ENCODE results near the gene KRT85.

Gene KRT85

DNA sequence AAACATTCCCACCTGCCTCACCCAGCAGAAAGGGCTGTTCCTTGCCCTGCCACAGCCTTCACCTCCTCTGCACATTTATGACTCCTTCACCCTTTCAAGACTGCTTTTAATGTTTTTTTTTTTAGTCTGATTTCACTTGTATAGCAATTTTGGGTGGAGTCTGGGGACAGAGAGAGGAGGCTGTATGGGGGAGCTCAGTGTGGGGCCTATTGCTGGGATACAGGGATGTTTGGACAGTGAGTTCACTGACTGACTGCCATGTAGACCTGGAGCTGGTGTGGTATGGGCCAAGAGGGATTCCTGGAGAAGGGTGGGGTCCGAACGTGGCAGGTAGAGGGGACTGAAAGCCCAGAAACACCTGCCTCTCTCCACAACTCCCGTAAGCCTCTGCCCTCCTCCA lies 1.9 kb upstream of the KRT85 start:
- CTCF ChIA-PET, result interaction anchor here (1.1 to 7.8 kb wide), 7 partner anchors 9 to 512 kb away, joined by 3 to 122 read pairs (median 5); no protein-coding TSS in a partner anchor
- no peak overlapping the region for H3K27ac ChIP-seq (ENCODE audit: insufficient read depth in 1 of 2, low read depth in 1 of 2, low read length in 2 of 2, poor library complexity in 1 of 2, severe bottlenecking in 2 of 2)
- POLR2A ChIA-PET, result interaction anchor here (0.6 kb wide), 1 partner anchor 551 kb away, joined by 3 read pairs; no protein-coding TSS in a partner anchor
- no CpG with 5 or more reads among the region's 3 CpGs for WGBS (ENCODE audit: insufficient coverage)
- no peaks in the 10 kb centered on the region for H3K9me3 ChIP-seq (ENCODE audit: control extremely low read depth in 1 of 5, control insufficient read depth in 4 of 5, insufficient read depth in 2 of 5, low read depth in 1 of 5, low read length in 4 of 5)
- no peaks in the 10 kb centered on the region for H3K4me1 ChIP-seq (ENCODE audit: control extremely low read depth in 1 of 4, control insufficient read depth in 4 of 4, insufficient read depth in 4 of 4, low read length in 3 of 4)
- DNase-seq, result no peak
- peaks cover 0 to 15% (median 0%) of the 10 kb centered on the region in 5 experiments for H3K27me3 ChIP-seq (replicated peaks in 2 of 5; ENCODE audit: control insufficient read depth in 4 of 5, insufficient read depth in 5 of 5, low read length in 4 of 5)
- no peaks in the 10 kb centered on the region for H3K36me3 ChIP-seq (ENCODE audit: control insufficient read depth in 4 of 4, insufficient read depth in 4 of 4, low read length in 3 of 4)
- H3K4me3 ChIP-seq (ENCODE audit: control insufficient read depth in 1 of 7, extremely low read depth in 1 of 7, insufficient read depth in 4 of 7, low read depth in 2 of 7, low read length in 6 of 7), result no peak overlapping the region

DNA sequence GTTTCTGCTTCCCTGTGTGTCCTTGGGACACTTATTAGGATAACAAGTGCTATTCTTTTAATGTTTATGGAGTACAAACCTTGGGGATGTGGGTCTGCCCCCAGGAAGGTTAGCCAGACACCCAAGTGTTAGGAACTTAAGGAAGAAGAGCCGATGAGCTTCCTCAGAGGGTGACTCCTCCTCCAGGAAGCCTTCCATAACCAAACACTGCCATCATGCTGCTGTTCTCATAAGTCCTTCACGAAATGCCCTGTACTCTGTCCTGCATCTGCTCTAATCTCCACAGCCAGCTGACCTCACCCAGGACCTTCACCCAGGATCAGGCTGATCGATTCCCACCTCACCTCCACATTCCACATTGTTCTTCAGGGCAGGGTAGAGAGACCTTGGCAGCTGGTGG lies 1.2 kb upstream of the KRT85 start:
- no peaks in the 10 kb centered on the region for H3K4me1 ChIP-seq (ENCODE audit: control extremely low read depth in 1 of 4, control insufficient read depth in 4 of 4, insufficient read depth in 4 of 4, low read length in 3 of 4)
- H3K27ac ChIP-seq (ENCODE audit: insufficient read depth in 1 of 2, low read depth in 1 of 2, low read length in 2 of 2, poor library complexity in 1 of 2, severe bottlenecking in 2 of 2), result no peak overlapping the region
- peaks cover 0 to 18% (median 0%) of the 10 kb centered on the region in 5 experiments for H3K27me3 ChIP-seq (replicated peaks in 2 of 5; ENCODE audit: control insufficient read depth in 4 of 5, insufficient read depth in 5 of 5, low read length in 4 of 5)
- H3K36me3 ChIP-seq (ENCODE audit: control insufficient read depth in 4 of 4, insufficient read depth in 4 of 4, low read length in 3 of 4), result no peaks in the 10 kb centered on the region
- WGBS (ENCODE audit: insufficient coverage), result 83% methylated on average over 1 of the region's 3 CpGs
- no peaks in the 10 kb centered on the region for H3K9me3 ChIP-seq (ENCODE audit: control extremely low read depth in 1 of 5, control insufficient read depth in 4 of 5, insufficient read depth in 2 of 5, low read depth in 1 of 5, low read length in 4 of 5)
- no peak for DNase-seq
- POLR2A ChIA-PET, result no interaction called here
- no peak overlapping the region for H3K4me3 ChIP-seq (ENCODE audit: control insufficient read depth in 1 of 7, extremely low read depth in 1 of 7, insufficient read depth in 4 of 7, low read depth in 2 of 7, low read length in 6 of 7)
- CTCF ChIA-PET, result interaction anchor here (0.6 to 7.8 kb wide), 8 partner anchors 8 to 558 kb away, joined by 3 to 122 read pairs (median 4); no protein-coding TSS in a partner anchor

DNA sequence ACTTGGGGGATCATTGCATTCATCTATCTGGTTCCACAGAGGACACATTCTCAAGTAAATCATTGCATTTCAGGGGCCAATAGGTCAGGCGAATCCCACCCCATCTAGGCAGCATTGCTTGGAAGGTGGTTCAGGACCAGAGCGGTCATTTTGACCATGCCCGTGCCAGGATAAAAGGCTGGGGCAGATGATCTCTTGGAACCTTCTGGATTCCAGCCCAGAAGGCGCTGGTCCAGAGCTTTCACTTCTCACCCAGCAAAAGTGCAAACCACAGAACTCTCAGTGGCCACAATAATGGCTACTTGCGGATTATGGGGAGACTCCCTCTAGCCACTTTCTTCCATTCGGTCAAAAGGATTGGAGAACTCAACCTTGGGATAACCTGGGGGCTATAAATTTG lies 595 bp upstream of the KRT85 start:
- H3K36me3 ChIP-seq (ENCODE audit: control insufficient read depth in 4 of 4, insufficient read depth in 4 of 4, low read length in 3 of 4), result no peaks in the 10 kb centered on the region
- H3K4me1 ChIP-seq (ENCODE audit: control extremely low read depth in 1 of 4, control insufficient read depth in 4 of 4, insufficient read depth in 4 of 4, low read length in 3 of 4), result no peaks in the 10 kb centered on the region
- H3K4me3 ChIP-seq (ENCODE audit: control insufficient read depth in 1 of 7, extremely low read depth in 1 of 7, insufficient read depth in 4 of 7, low read depth in 2 of 7, low read length in 6 of 7), result no peak overlapping the region
- peaks cover 0 to 18% (median 0%) of the 10 kb centered on the region in 5 experiments for H3K27me3 ChIP-seq (replicated peaks in 2 of 5; ENCODE audit: control insufficient read depth in 4 of 5, insufficient read depth in 5 of 5, low read length in 4 of 5)
- H3K27ac ChIP-seq (ENCODE audit: insufficient read depth in 1 of 2, low read depth in 1 of 2, low read length in 2 of 2, poor library complexity in 1 of 2, severe bottlenecking in 2 of 2), result no peak overlapping the region
- 90% methylated on average over 6 of the region's 6 CpGs for WGBS (ENCODE audit: insufficient coverage)
- no peaks in the 10 kb centered on the region for H3K9me3 ChIP-seq (ENCODE audit: control extremely low read depth in 1 of 5, control insufficient read depth in 4 of 5, insufficient read depth in 2 of 5, low read depth in 1 of 5, low read length in 4 of 5)
- ChIA-PET POLR2A (no interaction called here), CTCF (interaction anchor here (0.6 to 7.8 kb wide), 8 partner anchors 8 to 559 kb away, joined by 3 to 122 read pairs (median 3); no protein-coding TSS in a partner anchor)
- DNase-seq, result no peak

DNA sequence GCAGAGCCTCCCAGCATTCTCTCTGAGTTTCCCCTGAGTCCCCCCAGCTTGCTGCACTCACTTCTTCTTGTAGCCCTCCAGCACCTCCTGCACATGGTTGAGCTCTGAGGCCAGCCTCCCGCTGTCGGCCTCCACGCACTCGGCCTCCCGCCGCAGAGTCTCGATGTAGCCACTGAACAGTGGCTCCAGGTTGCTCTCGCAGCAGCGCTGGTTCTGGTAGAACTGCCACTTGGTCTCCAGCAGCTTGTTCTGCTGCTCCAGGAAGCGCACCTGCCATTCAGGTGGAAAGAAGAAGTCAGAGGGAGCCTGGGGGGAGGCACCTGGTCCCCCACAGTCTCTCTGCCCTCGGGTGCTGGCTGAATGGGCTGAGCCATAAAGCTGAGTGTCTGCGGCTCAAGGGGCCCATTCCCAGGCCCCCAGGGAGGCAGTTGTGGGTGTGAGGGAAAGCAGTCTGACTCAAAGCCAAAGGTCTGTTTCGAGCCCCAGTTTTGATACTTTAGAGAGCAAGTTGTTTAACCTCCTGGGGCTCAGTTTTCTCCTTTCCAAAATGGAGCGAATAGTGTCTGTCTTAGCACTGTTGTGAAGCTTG lies 2.3 kb downstream of the KRT85 start:
- no peak for DNase-seq
- CTCF ChIA-PET, result interaction anchor here (0.9 to 2.1 kb wide), 5 partner anchors 9 to 515 kb away, joined by 3 to 6 read pairs (median 4); no protein-coding TSS in a partner anchor
- H3K4me1 ChIP-seq (ENCODE audit: control extremely low read depth in 1 of 4, control insufficient read depth in 4 of 4, insufficient read depth in 4 of 4, low read length in 3 of 4), result no peaks in the 10 kb centered on the region
- H3K36me3 ChIP-seq (ENCODE audit: control insufficient read depth in 4 of 4, insufficient read depth in 4 of 4, low read length in 3 of 4), result no peaks in the 10 kb centered on the region
- H3K27me3 ChIP-seq (replicated peaks in 2 of 5; ENCODE audit: control insufficient read depth in 4 of 5, insufficient read depth in 5 of 5, low read length in 4 of 5), result peaks cover 0 to 18% (median 0%) of the 10 kb centered on the region in 5 experiments
- no peak overlapping the region for H3K4me3 ChIP-seq (ENCODE audit: control insufficient read depth in 1 of 7, extremely low read depth in 1 of 7, insufficient read depth in 4 of 7, low read depth in 2 of 7, low read length in 6 of 7)
- H3K27ac ChIP-seq (ENCODE audit: insufficient read depth in 1 of 2, low read depth in 1 of 2, low read length in 2 of 2, poor library complexity in 1 of 2, severe bottlenecking in 2 of 2), result no peak overlapping the region
- 95% methylated on average over 3 of the region's 14 CpGs for WGBS (ENCODE audit: insufficient coverage)
- POLR2A ChIA-PET, result no interaction called here
- no peaks in the 10 kb centered on the region for H3K9me3 ChIP-seq (ENCODE audit: control extremely low read depth in 1 of 5, control insufficient read depth in 4 of 5, insufficient read depth in 2 of 5, low read depth in 1 of 5, low read length in 4 of 5)

DNA sequence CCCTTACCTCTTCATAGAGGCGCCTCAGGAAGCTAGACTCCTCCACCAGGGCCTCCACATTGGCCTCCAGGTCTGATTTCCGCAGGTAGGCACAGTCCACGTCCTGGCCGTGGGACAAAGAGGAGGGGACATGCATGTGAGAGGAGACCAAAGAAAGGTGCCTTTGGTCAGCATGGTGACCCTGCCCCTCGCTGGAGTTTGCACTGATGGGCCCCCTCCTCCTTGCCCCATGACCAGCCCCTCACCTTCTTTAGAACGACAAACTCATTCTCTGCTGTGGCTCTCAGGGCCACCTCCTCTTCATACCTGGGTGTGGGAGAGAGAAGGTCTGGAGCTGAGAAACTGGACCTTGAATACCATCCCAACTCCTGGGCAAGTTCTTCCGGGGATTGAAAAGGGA lies 3.2 kb downstream of the KRT85 start:
- peaks cover 0 to 18% (median 0%) of the 10 kb centered on the region in 5 experiments for H3K27me3 ChIP-seq (replicated peaks in 2 of 5; ENCODE audit: control insufficient read depth in 4 of 5, insufficient read depth in 5 of 5, low read length in 4 of 5)
- no peaks in the 10 kb centered on the region for H3K36me3 ChIP-seq (ENCODE audit: control insufficient read depth in 4 of 4, insufficient read depth in 4 of 4, low read length in 3 of 4)

DNA sequence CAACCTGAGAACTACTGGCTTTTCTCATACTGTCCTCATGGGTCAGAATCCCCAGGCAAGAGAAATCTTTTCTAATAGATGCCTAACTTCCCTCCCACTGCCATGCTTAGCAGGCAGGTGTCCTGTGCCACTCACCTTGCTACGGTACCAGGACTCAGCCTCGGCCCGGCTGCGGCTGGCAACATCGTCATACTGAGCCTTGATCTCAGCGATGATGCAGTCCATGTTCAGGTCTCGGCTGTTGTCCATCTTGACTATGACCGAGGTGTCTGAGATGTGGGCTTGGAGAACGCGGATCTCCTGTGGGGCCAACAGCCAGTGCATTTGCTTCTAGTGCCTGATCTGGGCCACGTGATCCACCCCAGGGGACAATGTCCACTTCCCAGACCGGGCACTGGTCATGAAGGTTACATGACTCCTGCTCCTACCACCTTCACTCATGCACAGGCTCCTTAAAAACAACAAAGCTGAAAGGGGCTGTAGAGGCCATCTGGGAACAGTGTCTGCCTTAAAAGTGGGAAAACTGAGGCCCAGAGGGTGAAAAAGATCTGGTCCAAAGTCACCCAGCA lies 4.1 kb downstream of the KRT85 start:
- Histone ChIP-seq H3K9me3 (ENCODE audit: control extremely low read depth in 1 of 5, control insufficient read depth in 4 of 5, insufficient read depth in 2 of 5, low read depth in 1 of 5, low read length in 4 of 5) (no peaks in the 10 kb centered on the region), H3K4me3 (ENCODE audit: control insufficient read depth in 1 of 7, extremely low read depth in 1 of 7, insufficient read depth in 4 of 7, low read depth in 2 of 7, low read length in 6 of 7) (no peak overlapping the region), H3K27me3 (replicated peaks in 2 of 5; ENCODE audit: control insufficient read depth in 4 of 5, insufficient read depth in 5 of 5, low read length in 4 of 5) (peaks cover 0 to 14% (median 0%) of the 10 kb centered on the region in 5 experiments), H3K27ac (ENCODE audit: insufficient read depth in 1 of 2, low read depth in 1 of 2, low read length in 2 of 2, poor library complexity in 1 of 2, severe bottlenecking in 2 of 2) (no peak overlapping the region), H3K4me1 (ENCODE audit: control extremely low read depth in 1 of 4, control insufficient read depth in 4 of 4, insufficient read depth in 4 of 4, low read length in 3 of 4) (peaks cover 0 to 8% (median 2%) of the 10 kb centered on the region in 4 experiments), H3K36me3 (ENCODE audit: control insufficient read depth in 4 of 4, insufficient read depth in 4 of 4, low read length in 3 of 4) (no peaks in the 10 kb centered on the region)
- no peak for DNase-seq
- 89% methylated on average over 12 of the region's 12 CpGs for WGBS (ENCODE audit: insufficient coverage)
- ChIA-PET CTCF (interaction anchor here (0.8 to 2.1 kb wide), 2 partner anchors 10 to 16 kb away, joined by 4 to 6 read pairs; no protein-coding TSS in a partner anchor), POLR2A (no interaction called here)

More for the DNA sequence above, 3.2 kb downstream of the KRT85 start:
- POLR2A ChIA-PET, result no interaction called here
- 91% methylated on average over 6 of the region's 7 CpGs for WGBS (ENCODE audit: insufficient coverage)
- CTCF ChIA-PET, result interaction anchor here (0.8 to 2.1 kb wide), 4 partner anchors 9 to 36 kb away, joined by 3 to 6 read pairs (median 4); no protein-coding TSS in a partner anchor
- H3K4me1 ChIP-seq (ENCODE audit: control extremely low read depth in 1 of 4, control insufficient read depth in 4 of 4, insufficient read depth in 4 of 4, low read length in 3 of 4), result no peaks in the 10 kb centered on the region
- H3K4me3 ChIP-seq (ENCODE audit: control insufficient read depth in 1 of 7, extremely low read depth in 1 of 7, insufficient read depth in 4 of 7, low read depth in 2 of 7, low read length in 6 of 7), result no peak overlapping the region
- no peaks in the 10 kb centered on the region for H3K9me3 ChIP-seq (ENCODE audit: control extremely low read depth in 1 of 5, control insufficient read depth in 4 of 5, insufficient read depth in 2 of 5, low read depth in 1 of 5, low read length in 4 of 5)
- no peak for DNase-seq
- H3K27ac ChIP-seq (ENCODE audit: insufficient read depth in 1 of 2, low read depth in 1 of 2, low read length in 2 of 2, poor library complexity in 1 of 2, severe bottlenecking in 2 of 2), result no peak overlapping the region

DNA sequence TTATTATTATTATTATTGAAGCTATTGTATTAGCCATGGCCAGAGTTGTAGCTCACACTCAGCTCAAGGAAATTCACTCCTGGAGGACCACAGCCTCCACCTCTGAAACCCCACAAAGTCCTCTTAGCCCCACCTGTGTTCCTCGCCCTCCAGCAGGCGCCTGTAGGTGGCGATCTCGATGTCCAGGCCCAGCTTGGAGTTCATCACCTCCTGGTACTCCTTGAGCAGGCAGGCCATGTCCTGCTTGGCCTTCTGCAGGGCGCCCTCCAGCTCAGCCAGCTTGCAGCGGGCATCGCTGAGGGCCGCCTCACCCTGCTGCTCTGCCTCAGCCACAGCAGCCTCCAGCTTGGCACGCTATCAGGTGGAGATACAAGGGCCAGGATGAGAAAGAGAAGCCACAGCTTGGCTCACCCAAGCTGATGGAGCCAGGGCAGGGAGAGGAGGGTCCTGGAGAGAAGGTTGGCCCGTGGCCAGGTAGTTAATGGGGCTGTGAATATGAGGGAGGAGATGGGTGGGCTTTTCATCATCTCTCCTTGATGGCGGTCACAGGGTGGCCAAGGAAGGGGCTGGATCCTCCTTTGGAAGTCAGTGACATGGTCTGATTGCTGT lies 5.1 kb downstream of the KRT85 start:
- DNase-seq, result no peak
- Histone ChIP-seq H3K9me3 (ENCODE audit: control extremely low read depth in 1 of 5, control insufficient read depth in 4 of 5, insufficient read depth in 2 of 5, low read depth in 1 of 5, low read length in 4 of 5) (no peaks in the 10 kb centered on the region), H3K36me3 (ENCODE audit: control insufficient read depth in 4 of 4, insufficient read depth in 4 of 4, low read length in 3 of 4) (no peaks in the 10 kb centered on the region), H3K4me3 (ENCODE audit: control insufficient read depth in 1 of 7, extremely low read depth in 1 of 7, insufficient read depth in 4 of 7, low read depth in 2 of 7, low read length in 6 of 7) (no peak overlapping the region), H3K27ac (ENCODE audit: insufficient read depth in 1 of 2, low read depth in 1 of 2, low read length in 2 of 2, poor library complexity in 1 of 2, severe bottlenecking in 2 of 2) (no peak overlapping the region), H3K4me1 (ENCODE audit: control extremely low read depth in 1 of 4, control insufficient read depth in 4 of 4, insufficient read depth in 4 of 4, low read length in 3 of 4) (peaks cover 0 to 8% (median 2%) of the 10 kb centered on the region in 4 experiments), H3K27me3 (replicated peaks in 2 of 5; ENCODE audit: control insufficient read depth in 4 of 5, insufficient read depth in 5 of 5, low read length in 4 of 5) (peaks cover 0 to 11% (median 0%) of the 10 kb centered on the region in 5 experiments)
- CTCF ChIA-PET, result interaction anchor here (0.7 to 5.4 kb wide), 12 partner anchors 9 to 522 kb away, joined by 3 to 49 read pairs (median 4); no protein-coding TSS in a partner anchor
- WGBS (ENCODE audit: insufficient coverage), result 96% methylated on average over 8 of the region's 11 CpGs
- POLR2A ChIA-PET, result no interaction called here

Measured in common myeloid progenitor, CD34-positive (primary cell).